ENCODE results near the gene TMEM8B. TPM values are rescaled to one million over a fixed set of nuclear protein-coding genes. Genes with fewer than 3 reads are reported as not detected.

TMEM8B gene
- total RNA-seq, 1 experiment from 2014 or later: 2.4 TPM

GRCh38 chr9:35789541-35789940 is 39.5 kb upstream of the TMEM8B start:
- Histone ChIP-seq H3K9ac (ENCODE audit: low read length) (no peak overlapping the region), H3K36me3 (ENCODE audit: low read depth, low read length) (no peaks in the 10 kb centered on the region), H3K4me3 (ENCODE audit: low read length) (no peak overlapping the region), H3K79me2 (ENCODE audit: low read length) (no peaks in the 10 kb centered on the region), H3K9me2 (replicated peaks; ENCODE audit: low read length) (no peaks in the 10 kb centered on the region), H3K9me3 (ENCODE audit: low read length) (no peaks in the 10 kb centered on the region), H3K27ac (ENCODE audit: low read length) (no peak overlapping the region), H3K4me1 (ENCODE audit: insufficient read depth, low read length) (peaks cover 5% of the 10 kb centered on the region), H2AFZ (ENCODE audit: low read length) (no peak overlapping the region), H3F3A (ENCODE audit: low read length, unreplicated experiment) (no peaks in the 10 kb centered on the region), H4K20me1 (ENCODE audit: low read length) (no peaks in the 10 kb centered on the region), H3K4me2 (ENCODE audit: low read length) (no peak overlapping the region), H3K27me3 (ENCODE audit: low read length) (no peaks in the 10 kb centered on the region)
- no peak for ATAC-seq
- no TSS peak for BruUV-seq (replicated peaks)
- intact Hi-C loops (cut with micrococcal nuclease): no loop called here
- TF ChIP-seq CTCF (conservative IDR thresholded peaks at IDR 0.05; ENCODE audit: low read depth, low read length) (no peak), EZH2 (IDR thresholded peaks at IDR 0.05; ENCODE audit: low read length, unreplicated experiment) (no peak), EZH2phosphoT487 (IDR thresholded peaks at IDR 0.05; ENCODE audit: borderline replicate concordance, low read length) (no peak)
- DNase-seq: no peak
- ChIA-PET POLR2A (ENCODE audit: unreplicated experiment) (no interaction called here), CTCF (interaction anchor here (1.2 to 1.8 kb wide), 5 partner anchors 25 to 93 kb away, joined by 3 to 41 read pairs (median 6); partner anchors contain the start of gene HINT2)

- Histone ChIP-seq H3K4me3 (ENCODE audit: low read length) (no peak overlapping the region), H3K79me2 (ENCODE audit: low read length) (no peaks in the 10 kb centered on the region), H3K9me3 (ENCODE audit: low read length) (no peaks in the 10 kb centered on the region), H3K27me3 (ENCODE audit: low read length) (no peaks in the 10 kb centered on the region), H3K9ac (ENCODE audit: low read length) (no peak overlapping the region), H3K4me2 (ENCODE audit: low read length) (no peak overlapping the region), H3K4me1 (ENCODE audit: insufficient read depth, low read length) (peaks cover 10% of the 10 kb centered on the region), H2AFZ (ENCODE audit: low read length) (0 out of 2 replicates have a peak overlapping the region, but pooled peaks have one; percentile 39), H3K36me3 (ENCODE audit: low read depth, low read length) (no peaks in the 10 kb centered on the region), H3F3A (ENCODE audit: low read length, unreplicated experiment) (no peaks in the 10 kb centered on the region), H4K20me1 (ENCODE audit: low read length) (no peaks in the 10 kb centered on the region), H3K9me2 (replicated peaks; ENCODE audit: low read length) (no peaks in the 10 kb centered on the region), H3K27ac (ENCODE audit: low read length) (no peak overlapping the region)
- ATAC-seq (no peak; the same call in 1 of the 2 replicates), DNase-seq (no peak)
- intact Hi-C loops (cut with micrococcal nuclease): loop anchor here (1.0 to 10.0 kb wide), 4 partner anchors 25 to 135 kb away; partner anchors contain the start of genes CCDC107, HINT2, RMRP and SIT1
- CTCF ChIA-PET: interaction anchor here (0.9 to 1.8 kb wide), 8 partner anchors 22 to 92 kb away, joined by 3 to 41 read pairs (median 4); partner anchors contain the start of genes HINT2 and SPAG8
- TF ChIP-seq CTCF (conservative IDR thresholded peaks at IDR 0.05; ENCODE audit: low read depth, low read length) (no peak), EZH2phosphoT487 (IDR thresholded peaks at IDR 0.05; ENCODE audit: borderline replicate concordance, low read length) (no peak), EZH2 (IDR thresholded peaks at IDR 0.05; ENCODE audit: low read length, unreplicated experiment) (no peak)
- POLR2A ChIA-PET (ENCODE audit: unreplicated experiment): interaction anchor here (0.8 kb wide), 1 partner anchor 92 kb away, joined by 3 read pairs; no protein-coding TSS in a partner anchor
- BruUV-seq (replicated peaks): no TSS peak
These were observed 39.0 kb upstream of the TMEM8B start for GRCh38 chr9:35790025-35790384.

Data from PC-3 (cell line).